ENCODE results near the gene CSF3. TPM values are rescaled to one million over a fixed set of nuclear protein-coding genes. Genes with fewer than 3 reads are reported as not detected.
A peak's percentile ranks its signal among the peaks of the same experiment; 100 is the strongest.

The CSF3 gene, protein sequence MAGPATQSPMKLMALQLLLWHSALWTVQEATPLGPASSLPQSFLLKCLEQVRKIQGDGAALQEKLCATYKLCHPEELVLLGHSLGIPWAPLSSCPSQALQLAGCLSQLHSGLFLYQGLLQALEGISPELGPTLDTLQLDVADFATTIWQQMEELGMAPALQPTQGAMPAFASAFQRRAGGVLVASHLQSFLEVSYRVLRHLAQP
- total RNA-seq (2021; ENCODE audit: unreplicated experiment) (not detected), Bru-seq, nascent RNA (not detected), BruChase-seq, experiment 1, labeled RNA remaining after a 2-hour chase (percentile 10 among the genes with signal in this experiment), BruChase-seq, experiment 2, labeled RNA remaining after a 6-hour chase (not detected)
- polyA plus RNA-seq (2012; ENCODE audit: insufficient read length), result not detected
- long read RNA-seq, result 0 reads

DNA sequence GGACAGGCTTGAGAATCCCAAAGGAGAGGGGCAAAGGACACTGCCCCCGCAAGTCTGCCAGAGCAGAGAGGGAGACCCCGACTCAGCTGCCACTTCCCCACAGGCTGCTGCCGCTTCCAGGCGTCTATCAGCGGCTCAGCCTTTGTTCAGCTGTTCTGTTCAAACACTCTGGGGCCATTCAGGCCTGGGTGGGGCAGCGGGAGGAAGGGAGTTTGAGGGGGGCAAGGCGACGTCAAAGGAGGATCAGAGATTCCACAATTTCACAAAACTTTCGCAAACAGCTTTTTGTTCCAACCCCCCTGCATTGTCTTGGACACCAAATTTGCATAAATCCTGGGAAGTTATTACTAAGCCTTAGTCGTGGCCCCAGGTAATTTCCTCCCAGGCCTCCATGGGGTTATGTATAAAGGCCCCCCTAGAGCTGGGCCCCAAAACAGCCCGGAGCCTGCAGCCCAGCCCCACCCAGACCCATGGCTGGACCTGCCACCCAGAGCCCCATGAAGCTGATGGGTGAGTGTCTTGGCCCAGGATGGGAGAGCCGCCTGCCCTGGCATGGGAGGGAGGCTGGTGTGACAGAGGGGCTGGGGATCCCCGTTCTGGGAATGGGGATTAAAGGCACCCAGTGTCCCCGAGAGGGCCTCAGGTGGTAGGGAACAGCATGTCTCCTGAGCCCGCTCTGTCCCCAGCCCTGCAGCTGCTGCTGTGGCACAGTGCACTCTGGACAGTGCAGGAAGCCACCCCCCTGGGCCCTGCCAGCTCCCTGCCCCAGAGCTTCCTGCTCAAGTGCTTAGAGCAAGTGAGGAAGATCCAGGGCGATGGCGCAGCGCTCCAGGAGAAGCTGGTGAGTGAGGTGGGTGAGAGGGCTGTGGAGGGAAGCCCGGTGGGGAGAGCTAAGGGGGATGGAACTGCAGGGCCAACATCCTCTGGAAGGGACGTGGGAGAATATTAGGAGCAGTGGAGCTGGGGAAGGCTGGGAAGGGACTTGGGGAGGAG is at the start of gene CSF3:
Gene CSF3, plus strand, starts transcription at position 436 of the 993 bp plus-strand sequence. Its CDS starts 35 bp downstream, at position 471.
- Histone ChIP-seq H3K9me3 (ENCODE audit: control insufficient read depth, insufficient read depth, low read depth, low read length) (no peaks in the 10 kb centered on the region), H3K36me3 (ENCODE audit: control insufficient read depth, insufficient read depth, low read length) (no peaks in the 10 kb centered on the region), H3K4me3 (ENCODE audit: low read depth in 2 of 2, low read length in 2 of 2) (no peak within 1 kb of the TSS), H3K27me3 (ENCODE audit: control insufficient read depth, insufficient read depth, low read length) (no peaks in the 10 kb centered on the region), H3K27ac (ENCODE audit: low read length) (no peak within 1 kb of the TSS), H3K4me1 (ENCODE audit: control insufficient read depth, insufficient read depth, low read length) (no peaks in the 10 kb centered on the region)
- intact Hi-C loops (cut with micrococcal nuclease; ENCODE audit: unreplicated experiment), result loop anchor here (10.0 kb wide), 1 partner anchor 100 kb away; no protein-coding TSS in a partner anchor
- in situ Hi-C loops (cut with HindIII; ENCODE audit: low pct_unique_long_range_greater_than_20kb, low sequenced_read_pairs), result no loop called here
- no peak for TF ChIP-seq SIN3A (IDR thresholded peaks at IDR 0.05; ENCODE audit: borderline replicate concordance, insufficient read depth, low read depth, low read length)
- no peak for TF ChIP-seq POLR2AphosphoS5 (IDR thresholded peaks at IDR 0.05; ENCODE audit: low read depth, low read length)
- no peak for TF ChIP-seq TCF7L2 (IDR thresholded peaks at IDR 0.05; ENCODE audit: low read depth, low read length)
- TF ChIP-seq, protein P1, sequence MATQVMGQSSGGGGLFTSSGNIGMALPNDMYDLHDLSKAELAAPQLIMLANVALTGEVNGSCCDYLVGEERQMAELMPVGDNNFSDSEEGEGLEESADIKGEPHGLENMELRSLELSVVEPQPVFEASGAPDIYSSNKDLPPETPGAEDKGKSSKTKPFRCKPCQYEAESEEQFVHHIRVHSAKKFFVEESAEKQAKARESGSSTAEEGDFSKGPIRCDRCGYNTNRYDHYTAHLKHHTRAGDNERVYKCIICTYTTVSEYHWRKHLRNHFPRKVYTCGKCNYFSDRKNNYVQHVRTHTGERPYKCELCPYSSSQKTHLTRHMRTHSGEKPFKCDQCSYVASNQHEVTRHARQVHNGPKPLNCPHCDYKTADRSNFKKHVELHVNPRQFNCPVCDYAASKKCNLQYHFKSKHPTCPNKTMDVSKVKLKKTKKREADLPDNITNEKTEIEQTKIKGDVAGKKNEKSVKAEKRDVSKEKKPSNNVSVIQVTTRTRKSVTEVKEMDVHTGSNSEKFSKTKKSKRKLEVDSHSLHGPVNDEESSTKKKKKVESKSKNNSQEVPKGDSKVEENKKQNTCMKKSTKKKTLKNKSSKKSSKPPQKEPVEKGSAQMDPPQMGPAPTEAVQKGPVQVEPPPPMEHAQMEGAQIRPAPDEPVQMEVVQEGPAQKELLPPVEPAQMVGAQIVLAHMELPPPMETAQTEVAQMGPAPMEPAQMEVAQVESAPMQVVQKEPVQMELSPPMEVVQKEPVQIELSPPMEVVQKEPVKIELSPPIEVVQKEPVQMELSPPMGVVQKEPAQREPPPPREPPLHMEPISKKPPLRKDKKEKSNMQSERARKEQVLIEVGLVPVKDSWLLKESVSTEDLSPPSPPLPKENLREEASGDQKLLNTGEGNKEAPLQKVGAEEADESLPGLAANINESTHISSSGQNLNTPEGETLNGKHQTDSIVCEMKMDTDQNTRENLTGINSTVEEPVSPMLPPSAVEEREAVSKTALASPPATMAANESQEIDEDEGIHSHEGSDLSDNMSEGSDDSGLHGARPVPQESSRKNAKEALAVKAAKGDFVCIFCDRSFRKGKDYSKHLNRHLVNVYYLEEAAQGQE (IDR thresholded peaks at IDR 0.05; ENCODE audit: insufficient read depth in 1 of 2, low read depth in 2 of 2, low read length in 1 of 2), result no peak
- TF ChIP-seq, protein P2, sequence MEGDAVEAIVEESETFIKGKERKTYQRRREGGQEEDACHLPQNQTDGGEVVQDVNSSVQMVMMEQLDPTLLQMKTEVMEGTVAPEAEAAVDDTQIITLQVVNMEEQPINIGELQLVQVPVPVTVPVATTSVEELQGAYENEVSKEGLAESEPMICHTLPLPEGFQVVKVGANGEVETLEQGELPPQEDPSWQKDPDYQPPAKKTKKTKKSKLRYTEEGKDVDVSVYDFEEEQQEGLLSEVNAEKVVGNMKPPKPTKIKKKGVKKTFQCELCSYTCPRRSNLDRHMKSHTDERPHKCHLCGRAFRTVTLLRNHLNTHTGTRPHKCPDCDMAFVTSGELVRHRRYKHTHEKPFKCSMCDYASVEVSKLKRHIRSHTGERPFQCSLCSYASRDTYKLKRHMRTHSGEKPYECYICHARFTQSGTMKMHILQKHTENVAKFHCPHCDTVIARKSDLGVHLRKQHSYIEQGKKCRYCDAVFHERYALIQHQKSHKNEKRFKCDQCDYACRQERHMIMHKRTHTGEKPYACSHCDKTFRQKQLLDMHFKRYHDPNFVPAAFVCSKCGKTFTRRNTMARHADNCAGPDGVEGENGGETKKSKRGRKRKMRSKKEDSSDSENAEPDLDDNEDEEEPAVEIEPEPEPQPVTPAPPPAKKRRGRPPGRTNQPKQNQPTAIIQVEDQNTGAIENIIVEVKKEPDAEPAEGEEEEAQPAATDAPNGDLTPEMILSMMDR (IDR thresholded peaks at IDR 0.05), result no peak
- CTCF ChIA-PET, result interaction anchor here (0.6 to 2.9 kb wide), 6 partner anchors 13 to 120 kb away, joined by 3 to 13 read pairs (median 4); no protein-coding TSS in a partner anchor
- DNase-seq (ENCODE audit: low read depth, low spot score) (no peak), ATAC-seq (no peak)
- BruUV-seq (replicated peaks), result no TSS peak
- POLR2A ChIA-PET, result interaction anchor here (0.5 to 0.6 kb wide), 3 partner anchors 83 to 201 kb away, joined by 3 to 8 read pairs (median 4); no protein-coding TSS in a partner anchor

DNA sequence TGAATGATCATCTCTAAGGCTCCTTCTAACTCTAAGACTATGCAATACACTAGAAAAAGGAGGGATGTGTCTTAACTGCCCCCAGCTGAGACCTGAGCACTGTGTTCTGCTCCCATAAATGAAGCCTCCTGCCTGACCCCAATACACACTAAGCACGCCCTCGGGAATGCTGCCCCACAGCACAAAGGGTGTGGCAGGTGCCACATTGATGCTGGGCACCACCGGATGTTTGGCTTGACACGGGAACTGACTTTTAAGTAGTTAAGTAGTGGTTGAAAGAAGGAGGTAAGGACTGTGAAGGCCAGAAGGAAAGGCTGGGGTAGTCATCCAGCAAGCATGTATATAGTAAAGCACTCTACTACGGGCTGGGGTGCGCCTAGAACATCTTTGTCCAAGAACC is 48.5 kb upstream of the CSF3 start:
- BruUV-seq (replicated peaks), result no TSS peak
- intact Hi-C loops (cut with micrococcal nuclease; ENCODE audit: unreplicated experiment), result no loop called here
- no peaks in the 10 kb centered on the region for H3K9me3 ChIP-seq (ENCODE audit: control insufficient read depth, insufficient read depth, low read depth, low read length)
- no peaks in the 10 kb centered on the region for H3K4me1 ChIP-seq (ENCODE audit: control insufficient read depth, insufficient read depth, low read length)
- no peak overlapping the region for H3K4me3 ChIP-seq (ENCODE audit: low read depth in 2 of 2, low read length in 2 of 2)
- POLR2A ChIA-PET, result no interaction called here
- no peak overlapping the region for H3K27ac ChIP-seq (ENCODE audit: low read length)
- no peaks in the 10 kb centered on the region for H3K36me3 ChIP-seq (ENCODE audit: control insufficient read depth, insufficient read depth, low read length)
- no peak for ATAC-seq
- CTCF ChIA-PET, result no interaction called here
- H3K27me3 ChIP-seq (ENCODE audit: control insufficient read depth, insufficient read depth, low read length), result no peaks in the 10 kb centered on the region; the same call in 1 of the 2 replicates
- no peak for DNase-seq (ENCODE audit: low read depth, low spot score)
- TF ChIP-seq TCF7L2 (IDR thresholded peaks at IDR 0.05; ENCODE audit: low read depth, low read length), result no peak
- no peak for TF ChIP-seq SIN3A (IDR thresholded peaks at IDR 0.05; ENCODE audit: borderline replicate concordance, insufficient read depth, low read depth, low read length)
- TF ChIP-seq POLR2AphosphoS5 (IDR thresholded peaks at IDR 0.05; ENCODE audit: low read depth, low read length), result no peak
- TF ChIP-seq, protein P2 (IDR thresholded peaks at IDR 0.05), result no peak
- TF ChIP-seq, protein P1 (IDR thresholded peaks at IDR 0.05; ENCODE audit: insufficient read depth in 1 of 2, low read depth in 2 of 2, low read length in 1 of 2), result no peak
- in situ Hi-C loops (cut with HindIII; ENCODE audit: low pct_unique_long_range_greater_than_20kb, low sequenced_read_pairs), result no loop called here
